SIG-M5 (cell line): ENCODE results near the gene STRBP.
"Not testable (repeated sequence)": the region's sequence is repeated elsewhere in the genome, so short reads cannot be mapped to it uniquely, and the experiment has no call there.

Source experiments
- DNase-seq: peaks from one replicate; lab custom pipeline; 2025; lab: John Stamatoyannopoulos, UW

Gene STRBP

DNA sequence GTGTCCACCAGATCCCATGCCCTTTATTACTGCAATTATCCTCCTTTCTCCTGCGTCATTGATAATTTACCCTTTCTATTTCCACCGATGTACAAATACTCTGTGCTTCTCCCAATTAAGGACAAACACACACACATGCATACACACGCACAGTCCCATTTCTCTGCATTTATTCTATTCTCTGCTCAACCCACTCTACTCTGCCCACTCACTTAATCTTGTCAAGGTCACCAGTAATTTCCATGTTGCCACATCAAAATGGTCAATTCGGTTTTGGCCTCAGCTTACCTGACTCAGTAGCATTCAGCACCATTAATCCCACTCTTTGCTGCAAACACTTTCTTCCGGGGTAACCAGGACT is 14.6 kb upstream of the STRBP start:
- DNase-seq: no peak

DNA sequence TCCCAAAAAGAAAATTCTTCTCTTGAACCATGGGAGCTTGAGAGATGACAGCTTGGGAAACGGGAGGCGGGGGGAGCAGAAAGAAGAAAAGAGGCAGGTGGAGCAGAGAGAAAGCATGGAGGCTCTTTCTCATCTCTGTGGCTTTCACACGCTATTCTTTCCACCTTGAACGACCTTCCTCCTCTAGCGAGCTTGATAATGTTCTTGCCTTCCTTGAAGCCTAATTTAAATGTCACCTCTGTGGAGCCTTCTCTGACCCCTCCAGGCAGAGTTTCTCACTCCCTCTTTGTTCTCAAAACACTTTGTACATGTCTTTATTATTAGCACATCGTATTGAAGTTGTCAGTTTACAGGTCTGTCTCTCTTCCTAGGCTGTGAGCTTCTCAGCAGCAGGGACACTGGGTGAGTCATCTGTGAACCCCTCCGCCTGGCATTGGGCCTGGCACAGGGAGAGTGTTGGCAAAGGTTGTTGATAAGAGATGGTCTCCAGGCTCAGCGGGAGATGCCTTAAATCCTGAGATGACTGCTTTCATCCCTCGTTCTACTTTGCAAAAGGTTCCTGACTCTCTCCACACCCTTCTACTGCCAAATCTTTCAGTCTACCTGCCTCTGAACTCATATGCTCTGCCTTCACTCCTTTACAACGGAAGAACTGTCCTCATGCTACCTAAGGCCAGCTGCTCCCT is 14.1 kb upstream of the STRBP start:
- no peak for DNase-seq

DNA sequence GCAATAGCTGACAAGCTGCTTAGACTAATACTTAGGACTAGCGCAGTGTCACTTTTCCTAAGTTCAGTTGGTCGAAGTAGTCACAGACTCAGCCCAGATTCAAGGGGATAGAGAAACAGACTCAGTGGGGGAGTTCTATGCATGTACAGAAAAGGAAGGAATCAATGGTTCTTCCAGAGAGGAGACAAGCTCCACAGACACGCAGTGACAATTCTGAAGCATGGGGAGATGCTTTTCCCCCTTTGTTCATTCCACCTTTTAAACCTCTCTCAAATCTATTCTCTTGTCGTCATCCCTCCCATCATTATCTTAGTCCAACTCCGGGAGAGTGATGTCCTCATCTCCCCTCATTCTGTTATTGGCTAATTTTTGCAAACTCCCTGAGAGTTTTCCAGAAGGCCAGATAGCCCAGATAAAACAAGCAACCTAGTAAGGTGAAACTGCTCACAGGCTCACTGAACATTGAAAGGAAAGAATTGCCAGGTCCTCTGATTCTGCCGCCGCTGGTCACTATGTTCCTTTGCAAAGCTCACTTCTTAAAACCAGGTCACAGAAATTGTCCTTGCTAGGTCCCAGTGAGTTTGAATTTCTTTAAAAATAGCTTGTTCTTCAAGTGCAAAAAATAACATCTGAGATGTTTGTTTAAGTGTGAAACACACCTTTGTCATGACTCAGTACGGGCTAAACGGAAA is 13.4 kb upstream of the STRBP start:
- no peak for DNase-seq

DNA sequence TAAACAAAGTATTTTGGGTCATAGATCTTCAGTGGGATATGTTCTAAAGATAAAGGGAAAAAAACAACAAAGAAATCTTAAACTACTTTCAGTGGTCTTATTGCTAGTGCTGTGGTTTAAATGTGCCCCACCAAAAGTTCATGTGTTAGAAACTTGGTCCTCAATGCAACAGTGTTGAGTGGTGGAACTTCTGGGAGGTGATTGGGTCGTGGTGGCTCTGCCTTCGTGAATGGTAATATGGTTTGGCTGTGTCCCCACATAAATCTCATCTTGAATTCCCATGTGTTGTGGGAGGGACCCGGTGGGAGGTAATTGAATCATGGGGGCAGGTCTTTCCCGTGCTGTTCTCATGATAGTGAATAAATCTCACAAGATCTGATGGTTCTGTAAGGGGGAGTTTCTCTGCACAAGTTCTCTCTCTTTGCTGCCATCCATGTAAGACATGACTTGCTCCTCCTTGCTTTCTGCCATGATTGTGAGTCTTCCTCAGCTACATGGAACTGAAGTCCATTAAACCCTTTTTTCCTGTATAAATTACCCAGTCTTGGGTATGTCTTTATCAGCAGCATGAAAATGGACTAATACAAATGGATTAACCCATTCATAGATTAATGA is 10.6 kb upstream of the STRBP start:
- not testable (repeated sequence) for DNase-seq

DNA sequence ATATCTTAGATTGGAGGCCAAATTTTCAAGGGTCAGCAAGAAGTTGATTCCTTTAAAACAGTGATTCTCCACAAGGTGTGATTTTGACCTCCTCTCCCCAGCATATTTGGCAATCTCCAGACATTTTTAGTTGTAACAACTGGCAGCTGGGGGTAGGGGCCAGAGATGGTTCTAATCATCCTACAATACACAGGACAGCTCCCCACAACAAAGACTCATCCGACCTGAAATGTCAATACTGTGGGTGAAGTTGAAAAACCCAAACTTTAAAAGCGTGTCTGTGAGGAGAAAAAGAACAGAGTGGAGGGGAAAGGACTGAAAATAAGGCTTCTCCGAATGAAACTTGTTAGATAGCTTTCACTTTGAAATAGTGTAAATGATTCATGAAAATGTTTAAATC is 10.0 kb upstream of the STRBP start:
- DNase-seq: no peak

DNA sequence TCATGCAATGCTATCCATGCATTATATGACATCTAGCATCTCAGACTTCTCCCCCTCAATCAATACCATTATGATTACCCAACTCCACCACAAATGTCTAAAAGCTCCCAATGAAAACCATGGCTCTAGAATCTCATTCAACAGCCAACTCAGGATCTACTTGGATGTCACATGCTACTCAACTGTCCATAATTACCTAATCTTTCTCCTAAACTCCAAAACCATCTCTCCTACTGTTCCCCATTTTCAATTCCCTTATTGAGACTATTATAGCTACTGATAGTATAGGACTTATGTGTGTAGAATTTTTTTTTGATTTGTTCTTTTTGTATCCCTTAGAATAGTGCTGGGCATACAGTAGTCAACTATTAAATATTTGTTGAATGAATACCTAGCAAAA is 8.2 kb upstream of the STRBP start:
- DNase-seq: no peak

DNA sequence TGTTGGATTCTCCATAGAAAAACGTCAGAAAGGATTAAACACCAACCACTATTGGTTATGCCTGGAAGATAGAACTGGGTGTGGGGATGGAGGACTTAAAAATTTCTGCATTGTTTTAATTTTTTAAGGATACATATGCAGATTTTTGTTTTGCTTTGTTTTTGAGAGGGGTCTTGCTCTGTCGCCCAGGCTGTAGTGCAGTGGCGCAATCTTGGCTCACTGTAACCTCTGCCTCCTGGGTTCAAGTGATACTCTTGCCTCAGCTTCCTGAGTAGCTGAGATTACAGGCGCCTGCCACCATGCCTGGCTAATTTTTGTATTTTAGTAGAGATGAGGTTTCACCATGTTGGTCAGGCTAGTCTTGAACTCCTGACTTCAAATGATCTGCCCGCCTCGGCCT is 2.7 kb upstream of the STRBP start:
- not testable (repeated sequence) for DNase-seq

DNA sequence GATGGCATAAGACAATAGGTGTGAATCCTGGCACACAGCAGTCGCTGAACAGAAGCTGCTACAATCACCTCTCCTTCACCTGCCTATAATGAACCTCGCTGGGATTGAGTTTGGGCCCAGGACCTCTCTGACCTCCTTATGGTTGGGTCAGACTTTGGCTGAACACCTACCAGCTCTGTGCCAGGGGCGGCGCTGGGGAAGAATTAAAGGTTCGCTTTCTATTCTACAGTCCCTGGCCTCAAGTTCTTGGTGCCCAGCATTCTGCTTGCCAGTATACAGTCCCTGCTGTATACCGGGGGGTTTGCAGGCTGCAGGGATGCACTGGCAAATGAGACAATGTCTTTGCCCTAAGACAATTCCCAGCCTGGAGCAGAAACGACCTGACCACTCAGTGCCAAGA is 895 bp upstream of the STRBP start:
- DNase-seq: no peak

DNA sequence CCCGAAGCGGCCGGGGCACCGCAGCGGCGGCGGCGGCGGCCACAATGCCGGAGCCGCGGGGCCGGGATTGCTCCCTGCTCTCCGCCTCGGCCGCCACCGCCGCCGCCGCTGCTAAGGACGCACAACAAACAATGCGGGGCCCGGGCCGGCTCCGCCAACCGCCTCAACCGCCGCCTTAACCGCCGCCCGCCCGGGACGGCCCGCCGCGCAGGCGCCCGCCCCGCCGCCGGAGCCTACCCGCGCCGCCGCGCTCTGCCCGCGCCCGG is 254 bp downstream of the STRBP start:
- DNase-seq: no peak

DNA sequence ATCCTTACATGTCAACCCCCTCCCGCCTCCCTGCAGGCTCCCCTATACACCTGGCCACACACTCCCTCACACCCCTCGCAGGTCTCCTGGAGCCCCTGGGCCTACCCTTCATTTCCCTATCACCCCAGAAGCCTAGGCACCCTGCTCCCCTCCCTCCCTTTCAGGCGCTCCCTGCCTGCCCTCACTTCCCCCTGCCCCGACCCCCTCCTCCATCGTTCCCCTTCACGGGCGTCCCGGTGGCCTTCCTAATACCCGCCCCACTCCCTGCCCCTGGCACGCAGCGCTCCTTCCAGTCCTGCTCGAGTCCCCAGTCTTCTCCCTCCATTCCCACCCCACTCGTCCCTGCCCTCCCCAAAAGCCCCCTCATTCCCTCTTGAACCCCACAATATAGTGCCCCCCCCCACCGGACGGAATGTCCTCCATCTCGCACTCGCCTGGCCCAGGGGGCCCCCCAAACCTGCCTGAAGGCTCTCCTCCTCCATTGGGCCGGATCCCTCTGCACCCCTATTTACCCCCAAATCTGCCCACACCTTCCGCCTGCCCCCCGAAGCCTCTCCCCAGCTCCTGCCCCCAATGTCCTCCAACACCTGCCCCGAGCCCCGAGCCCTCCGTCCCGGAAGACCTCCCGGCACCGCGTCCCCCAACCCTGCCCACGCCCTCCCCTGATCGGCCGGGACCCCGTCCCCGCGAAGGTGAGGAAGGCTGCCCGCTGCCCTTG is 746 bp downstream of the STRBP start:
- no peak for DNase-seq

DNA sequence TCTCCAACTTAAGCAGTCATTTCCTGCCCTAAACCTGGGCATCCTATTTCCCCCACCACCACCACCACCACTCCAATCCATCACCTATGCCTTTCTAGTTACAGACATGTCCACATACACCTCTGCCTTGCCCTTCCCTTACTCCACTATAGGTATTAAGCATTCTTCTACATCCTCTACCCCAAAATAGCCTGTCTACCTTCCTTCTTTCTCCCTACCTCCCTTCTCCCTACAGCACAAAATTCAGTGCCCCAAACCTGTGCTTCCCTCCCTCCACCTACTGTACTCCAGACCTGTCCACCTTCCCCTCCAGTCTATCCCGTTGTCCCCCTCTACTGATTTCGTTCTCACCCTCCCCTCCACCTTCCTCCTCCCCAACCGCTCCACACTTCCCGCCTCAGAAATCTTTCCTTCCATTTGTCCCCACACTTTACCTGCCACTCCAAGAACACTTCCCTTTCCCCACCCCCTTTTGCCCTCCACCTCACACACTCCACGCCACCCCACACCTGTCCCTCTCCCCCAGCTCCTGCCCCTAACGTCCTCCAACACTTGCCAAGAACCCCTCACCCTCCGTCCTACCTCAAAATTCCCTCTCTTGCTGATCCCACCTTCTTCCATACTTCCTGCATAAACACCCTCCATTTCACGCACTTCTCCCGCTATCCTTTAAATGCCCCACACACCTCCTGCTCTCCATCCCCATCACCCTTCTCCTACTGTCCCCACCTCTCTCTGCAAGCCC is 1.6 kb downstream of the STRBP start:
- no peak for DNase-seq

DNA sequence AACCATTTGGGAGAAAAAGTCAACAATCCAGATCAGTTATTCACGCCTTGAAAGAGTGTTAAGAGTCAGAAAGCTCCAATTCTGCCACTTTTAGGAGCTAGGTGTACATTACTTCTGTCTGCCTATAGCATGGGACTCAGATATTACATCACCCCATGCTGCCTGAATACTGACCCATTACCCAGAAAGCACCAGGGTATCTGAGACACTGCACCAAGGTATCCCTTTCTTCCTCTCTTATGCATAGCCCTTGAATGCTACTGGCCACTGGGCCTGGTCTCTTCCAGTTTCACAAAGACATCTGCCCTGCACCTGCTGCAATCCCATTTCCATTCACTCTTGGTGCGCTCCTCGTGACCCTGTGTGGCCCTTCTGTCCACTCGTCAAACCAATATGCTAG is 2.6 kb downstream of the STRBP start:
- no peak for DNase-seq

DNA sequence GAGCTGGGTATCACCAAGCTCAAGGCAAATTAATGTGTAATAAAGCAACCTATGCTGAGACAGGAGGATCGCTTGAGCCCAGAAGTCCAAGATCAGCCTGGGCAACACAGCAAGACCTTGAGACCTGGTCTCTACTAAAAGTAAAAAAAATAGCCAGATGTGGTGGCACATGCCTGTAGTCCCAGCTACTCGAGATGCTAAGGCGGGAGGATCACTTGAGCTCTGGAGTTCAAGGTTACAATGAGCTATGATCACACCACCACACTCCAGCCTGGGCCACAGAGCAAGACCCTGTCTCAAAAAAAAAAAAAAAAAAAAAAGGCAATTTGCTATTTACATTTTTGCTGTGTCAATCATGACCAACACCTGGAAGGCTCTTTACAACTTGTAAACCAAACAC is 5.2 kb downstream of the STRBP start:
- DNase-seq: no peak

DNA sequence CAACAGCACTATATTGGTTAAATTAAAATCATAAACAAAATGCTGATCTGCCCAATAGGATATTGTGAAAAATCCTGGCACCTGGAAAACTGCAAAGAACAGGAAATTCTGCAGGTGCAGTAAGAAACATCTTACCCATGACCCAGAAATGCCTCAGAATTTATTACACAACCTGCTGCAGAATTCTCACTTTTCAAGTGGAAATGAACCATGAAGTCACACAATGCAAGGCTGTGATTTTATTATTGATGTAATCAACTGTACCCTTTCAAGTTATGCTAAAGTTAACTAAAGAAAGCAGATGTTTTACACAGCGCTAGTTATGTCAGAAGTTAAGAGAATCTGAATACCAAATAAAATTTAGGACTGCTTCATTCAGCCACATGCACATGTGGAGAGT is 6.0 kb downstream of the STRBP start:
- no peak for DNase-seq

DNA sequence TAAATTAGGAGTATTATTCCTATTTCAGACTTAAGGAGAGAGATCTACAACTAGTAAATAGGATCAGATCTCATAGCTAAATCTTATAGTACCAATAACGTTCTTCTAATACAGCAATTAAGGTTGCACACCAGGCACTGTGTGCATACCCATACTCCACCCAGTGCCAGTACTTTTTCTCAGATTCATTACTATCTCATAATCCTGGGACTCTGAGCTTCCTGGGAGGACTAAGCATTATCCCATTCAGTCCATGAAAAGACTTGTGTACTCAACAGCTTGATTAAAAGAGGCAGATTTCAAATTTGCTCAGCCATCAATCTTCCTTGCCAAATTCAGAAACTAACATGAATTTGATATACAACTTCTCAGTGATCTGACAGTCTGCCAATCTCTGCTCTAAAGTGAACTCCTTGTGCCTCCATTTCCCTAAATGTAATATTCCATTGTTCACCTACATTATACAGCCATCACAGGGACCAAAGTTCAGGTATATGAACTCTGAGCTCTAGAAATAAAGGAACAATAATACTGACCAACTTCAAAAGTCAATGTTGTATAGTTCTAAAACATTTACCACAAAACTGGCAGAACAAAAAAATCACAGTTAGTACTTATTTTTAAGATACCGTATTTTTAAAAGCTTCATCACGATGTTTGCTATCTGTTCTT is 7.2 kb downstream of the STRBP start:
- no peak for DNase-seq

DNA sequence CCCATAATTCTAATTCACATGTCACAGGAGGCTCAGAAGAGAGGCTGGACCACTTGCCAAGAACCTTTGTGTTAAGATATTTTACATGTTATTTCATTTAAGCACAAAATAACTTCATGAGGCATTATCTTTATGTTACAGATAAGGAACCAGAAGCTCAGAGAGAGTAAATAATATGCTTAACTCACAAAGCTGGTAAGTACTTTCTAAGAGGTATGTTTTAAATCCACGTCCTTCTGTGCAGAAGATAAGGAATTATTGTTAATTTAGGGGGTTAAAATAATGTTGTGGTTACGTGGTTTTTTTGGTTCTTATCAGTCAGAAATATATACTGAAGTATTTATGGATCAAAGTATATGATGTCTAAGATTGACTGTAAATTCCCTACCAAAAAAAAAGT is 8.0 kb downstream of the STRBP start:
- DNase-seq: no peak

DNA sequence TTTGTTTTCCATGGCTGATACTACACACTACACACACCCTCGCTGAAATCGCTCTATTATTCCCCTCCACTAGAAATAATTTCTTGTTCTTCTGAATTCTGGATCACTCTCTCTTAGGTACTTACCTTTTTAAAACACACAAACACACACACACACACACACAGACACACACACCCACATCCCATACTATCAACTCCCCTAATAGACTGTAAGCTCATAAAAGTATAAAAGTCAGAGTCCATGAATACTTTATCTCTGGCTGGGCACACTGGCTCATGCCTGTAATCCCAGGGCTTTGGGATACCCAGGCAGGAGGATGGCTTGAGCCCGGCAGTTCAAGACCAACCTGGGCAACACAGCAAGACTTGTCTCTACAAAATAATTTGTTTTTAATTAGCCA is 11.1 kb downstream of the STRBP start:
- DNase-seq: no peak

DNA sequence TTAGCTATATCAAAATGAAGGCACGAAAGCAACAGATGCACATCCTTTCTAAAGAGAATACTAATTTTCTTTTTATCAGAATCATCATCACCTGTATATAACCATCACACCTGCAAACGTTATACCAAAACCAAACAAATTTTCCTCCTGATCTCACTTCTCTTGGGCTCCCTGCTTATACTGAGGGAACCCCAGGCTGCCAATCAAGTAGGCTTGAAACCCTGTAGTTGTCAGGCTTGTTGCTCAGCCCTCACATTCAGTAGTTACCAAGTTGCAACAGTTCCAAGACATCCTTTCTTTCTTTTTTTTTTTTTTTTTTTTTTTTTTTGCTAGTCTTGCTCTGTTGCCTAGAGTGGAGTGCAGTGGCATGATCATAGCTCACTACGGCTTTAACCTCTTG is 12.7 kb downstream of the STRBP start:
- DNase-seq: no peak

DNA sequence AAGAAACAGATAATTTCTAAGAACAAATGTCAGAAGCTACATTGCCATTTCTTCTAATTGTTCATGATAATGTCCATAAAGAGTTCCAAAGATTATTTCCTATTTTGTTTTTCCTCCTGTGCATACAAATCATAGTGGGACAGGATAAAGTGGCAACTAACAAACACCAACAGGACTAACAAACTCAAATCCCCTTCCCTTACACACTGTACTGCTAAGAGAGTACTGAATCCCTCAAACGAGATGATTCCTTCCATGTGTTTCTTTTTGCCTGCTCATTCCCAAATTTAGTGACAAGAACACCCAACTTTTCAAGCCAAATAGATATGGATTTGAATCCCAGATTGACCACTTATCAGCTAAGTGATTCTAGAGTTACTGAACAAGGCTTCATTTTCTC is 15.2 kb downstream of the STRBP start:
- DNase-seq: no peak

DNA sequence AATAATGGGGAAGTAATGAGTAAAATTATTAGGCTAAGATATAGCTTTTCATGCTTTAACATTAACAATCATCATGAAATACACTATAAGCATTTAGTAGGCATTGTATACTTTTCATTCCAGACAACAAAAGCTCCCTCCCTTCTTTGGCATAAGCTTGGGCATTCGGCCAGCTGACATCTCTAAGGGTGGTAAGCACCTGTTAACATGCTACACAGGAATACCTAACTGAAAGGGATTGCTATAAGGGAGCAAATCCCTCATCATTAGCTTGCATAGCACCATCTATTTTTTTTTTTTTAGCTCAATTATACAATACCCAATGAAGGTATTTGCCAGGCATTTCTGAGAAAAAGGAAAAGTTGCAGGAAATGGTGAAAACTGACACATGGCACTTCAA is 16.6 kb downstream of the STRBP start:
- DNase-seq: no peak

DNA sequence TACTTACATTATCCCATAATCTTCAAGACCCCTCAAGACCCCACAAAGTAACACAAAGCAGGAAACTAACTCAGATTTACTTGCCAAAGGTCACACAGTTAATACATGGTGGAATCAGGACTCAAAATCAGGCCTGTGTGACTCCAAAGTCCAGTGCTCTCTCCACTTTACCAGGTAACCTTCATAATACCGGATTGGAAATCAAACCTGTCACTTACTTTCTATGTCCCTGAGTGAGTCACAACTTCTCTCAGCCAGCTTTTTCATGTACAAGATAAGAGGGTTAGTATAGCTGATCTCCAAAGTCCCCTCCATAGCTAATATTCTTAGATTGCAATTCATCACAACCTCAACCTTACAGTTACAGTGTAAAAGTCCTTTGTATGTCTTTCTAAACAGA is 17.1 kb downstream of the STRBP start:
- no peak for DNase-seq

DNA sequence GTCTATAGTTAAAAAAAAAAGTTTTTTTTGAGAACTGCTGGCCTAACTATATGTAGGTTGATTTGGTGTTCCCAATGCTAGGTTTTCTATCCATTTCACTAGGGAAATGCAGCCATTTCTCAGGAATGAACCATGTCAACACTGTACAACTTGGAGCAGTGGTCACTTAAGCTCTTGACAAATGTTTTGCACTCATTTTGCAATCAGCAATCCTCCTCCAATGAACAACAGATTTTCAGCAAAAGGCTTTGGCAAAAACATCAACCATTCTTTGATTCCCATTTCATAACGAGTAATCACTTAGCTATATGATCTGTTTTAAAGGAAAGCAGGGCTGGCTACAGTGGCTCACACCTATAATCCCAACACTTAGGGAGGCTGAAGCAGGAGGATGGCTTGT is 17.9 kb downstream of the STRBP start:
- DNase-seq: no peak
